ENCODE data around the gene CREB3L1.

- TF ChIP-seq CTCF (conservative IDR thresholded peaks at IDR 0.05 in 1 of 2, IDR thresholded peaks at IDR 0.05 in 1 of 2; ENCODE audit: extremely low read depth in 1 of 2, insufficient read depth in 1 of 2, low read depth in 1 of 2, low read length in 2 of 2) (no peak), EZH2 (IDR thresholded peaks at IDR 0.05; ENCODE audit: borderline replicate concordance, low read length) (no peak)
Observed at GRCh38 chr11:46293066-46293465, 15.6 kb downstream of the CREB3L1 start.

All from mammary epithelial cell (primary cell).